ENCODE measurements around the gene MKI67. TPM values are rescaled to one million over a fixed set of nuclear protein-coding genes. Genes with fewer than 3 reads are reported as not detected.
"Not testable (repeated sequence)": the region's sequence is repeated elsewhere in the genome, so short reads cannot be mapped to it uniquely, and the experiment has no call there.

Gene MKI67
- total RNA-seq, 5 donors from 2014 or later (not counting 1 experiment from before 2014, with no cell fraction given): 0.70 to 8.6 (median 1.8) TPM

DNA sequence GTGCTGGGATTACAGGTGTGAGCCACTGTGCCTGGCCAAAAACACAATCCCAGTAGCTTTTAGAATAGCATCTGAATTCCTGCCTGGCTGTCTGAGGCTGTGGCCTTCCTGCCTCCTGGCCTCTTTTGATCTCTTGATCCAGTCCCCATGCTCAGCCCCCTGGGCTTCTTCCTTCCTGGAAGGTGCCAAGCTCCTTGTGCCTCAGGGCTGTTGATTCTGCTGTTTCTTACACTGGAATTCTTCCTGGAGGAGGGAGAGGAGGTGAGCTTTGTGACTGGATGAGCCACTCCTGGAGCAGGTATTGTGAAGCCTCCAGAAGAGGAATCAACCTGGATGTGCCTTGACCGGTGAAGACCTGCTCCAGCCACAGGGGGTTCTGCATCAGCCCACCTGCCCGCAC lies 17.3 kb upstream of the MKI67 start:
- Histone ChIP-seq H3K27ac (ENCODE audit: low read length) (no peak overlapping the region), H3K4me1 (ENCODE audit: control insufficient read depth in 1 of 2, extremely low read depth in 1 of 2, insufficient read depth in 2 of 2, low read length in 2 of 2) (peaks cover 0 to 2% of the 10 kb centered on the region in 2 experiments), H3K9me3 (no peaks in the 10 kb centered on the region), H3K27me3 (replicated peaks in 1 of 2; ENCODE audit: control insufficient read depth in 2 of 2, extremely low read depth in 1 of 2, insufficient read depth in 2 of 2, low read length in 1 of 2) (peaks cover 0 to 3% of the 10 kb centered on the region in 2 experiments), H3K36me3 (ENCODE audit: control insufficient read depth in 2 of 2, extremely low read depth in 1 of 2, insufficient read depth in 1 of 2, low read length in 1 of 2) (no peaks in the 10 kb centered on the region), H3K4me3 (ENCODE audit: control insufficient read depth in 1 of 2, extremely low read depth in 1 of 2, low read length in 1 of 2) (no peak overlapping the region)
- H3K4me1 Mint-ChIP-seq: peaks cover 0 to 8% (median 3%) of the 10 kb centered on the region in 3 donors
- no CpG with 5 or more reads among the region's 2 CpGs for WGBS (ENCODE audit: insufficient coverage)
- DNase-seq (no peak), ATAC-seq (replicated peaks in 1 of 4) (no peak)
- POLR2A ChIA-PET: no interaction called here
- no peaks in the 10 kb centered on the region for H3K36me3 Mint-ChIP-seq
- H3K27me3 Mint-ChIP-seq: no peaks in the 10 kb centered on the region
- no peak overlapping the region for H3K4me3 Mint-ChIP-seq
- peaks cover 0 to 6% (median 4%) of the 10 kb centered on the region in 3 donors for H3K9me3 Mint-ChIP-seq
- H3K27ac Mint-ChIP-seq: no peak overlapping the region
- CTCF ChIA-PET: interaction anchor here in 1 of 2 donors (1.2 kb wide), 1 partner anchor 74 kb away, joined by 3 read pairs; no protein-coding TSS in a partner anchor

DNA sequence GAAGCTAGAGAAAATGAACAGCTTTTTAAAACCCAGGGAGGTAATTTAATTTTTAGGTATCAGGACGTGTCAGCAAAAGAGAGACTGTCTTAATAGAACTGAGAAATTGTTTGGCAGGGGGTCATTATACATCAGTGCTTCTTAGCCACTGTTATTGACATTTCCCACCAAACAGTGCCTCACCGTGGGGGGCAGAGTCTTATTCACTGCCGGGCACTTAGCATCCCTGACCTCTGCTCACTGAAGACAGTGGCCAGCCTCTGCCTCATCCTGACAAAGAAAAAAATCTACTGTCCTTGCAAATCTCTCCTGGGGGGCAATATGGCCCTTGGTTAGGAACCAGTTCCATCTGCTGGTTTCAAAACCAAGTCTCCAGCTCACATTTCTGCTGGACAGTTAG lies 14.2 kb upstream of the MKI67 start:
- POLR2A ChIA-PET: interaction anchor here in 1 of 2 donors (0.7 kb wide), 1 partner anchor 113 kb away, joined by 3 read pairs; no protein-coding TSS in a partner anchor
- peaks cover 0 to 3% of the 10 kb centered on the region in 2 experiments for H3K27me3 ChIP-seq (replicated peaks in 1 of 2; ENCODE audit: control insufficient read depth in 2 of 2, extremely low read depth in 1 of 2, insufficient read depth in 2 of 2, low read length in 1 of 2)
- no peak overlapping the region for H3K4me3 Mint-ChIP-seq
- H3K9me3 ChIP-seq: no peaks in the 10 kb centered on the region
- H3K4me3 ChIP-seq (ENCODE audit: control insufficient read depth in 1 of 2, extremely low read depth in 1 of 2, low read length in 1 of 2): no peak overlapping the region
- H3K27me3 Mint-ChIP-seq: no peaks in the 10 kb centered on the region
- H3K4me1 Mint-ChIP-seq: peaks cover 0 to 6% (median 3%) of the 10 kb centered on the region in 3 donors
- no peak for DNase-seq
- H3K27ac ChIP-seq (ENCODE audit: low read length): no peak overlapping the region
- H3K27ac Mint-ChIP-seq: no peak overlapping the region
- H3K36me3 Mint-ChIP-seq: no peaks in the 10 kb centered on the region
- no peak for ATAC-seq (replicated peaks in 1 of 4)
- H3K36me3 ChIP-seq (ENCODE audit: control insufficient read depth in 2 of 2, extremely low read depth in 1 of 2, insufficient read depth in 1 of 2, low read length in 1 of 2): no peaks in the 10 kb centered on the region
- no peaks in the 10 kb centered on the region for H3K4me1 ChIP-seq (ENCODE audit: control insufficient read depth in 1 of 2, extremely low read depth in 1 of 2, insufficient read depth in 2 of 2, low read length in 2 of 2)
- H3K9me3 Mint-ChIP-seq: peaks cover 0 to 5% (median 4%) of the 10 kb centered on the region in 3 donors
- 82% methylated on average over 2 of the region's 3 CpGs for WGBS (ENCODE audit: insufficient coverage)
- CTCF ChIA-PET: interaction anchor here in 1 of 2 donors (0.9 kb wide), 1 partner anchor 594 kb away, joined by 6 read pairs; no protein-coding TSS in a partner anchor

DNA sequence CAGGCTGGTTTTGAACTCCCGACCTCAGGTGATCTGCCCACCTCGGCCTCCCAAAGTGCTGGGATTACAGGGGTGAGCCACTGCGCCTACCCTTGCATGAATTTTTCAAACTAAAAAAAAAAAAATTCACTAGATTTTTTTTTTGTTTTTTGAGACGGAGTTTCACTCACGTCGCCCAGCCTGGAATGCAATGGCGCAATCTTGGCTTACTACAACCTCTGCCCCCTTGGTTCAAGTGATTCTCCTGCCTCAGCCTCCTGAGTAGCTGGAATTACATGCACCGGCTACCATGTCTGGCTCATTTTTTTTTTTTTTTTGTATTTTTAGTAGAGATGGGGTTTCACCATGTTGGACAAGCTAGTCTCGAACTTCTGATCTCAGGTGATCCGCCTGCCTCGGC lies 12.2 kb upstream of the MKI67 start:
- H3K9me3 Mint-ChIP-seq; H3K9me3 ChIP-seq; CTCF ChIA-PET; H3K4me1 Mint-ChIP-seq; H3K36me3 Mint-ChIP-seq; H3K27me3 ChIP-seq (replicated peaks in 1 of 2; ENCODE audit: control insufficient read depth in 2 of 2, extremely low read depth in 1 of 2, insufficient read depth in 2 of 2, low read length in 1 of 2); H3K36me3 ChIP-seq (ENCODE audit: control insufficient read depth in 2 of 2, extremely low read depth in 1 of 2, insufficient read depth in 1 of 2, low read length in 1 of 2); ATAC-seq (replicated peaks in 1 of 4); H3K27ac ChIP-seq (ENCODE audit: low read length); H3K27me3 Mint-ChIP-seq; H3K27ac Mint-ChIP-seq; H3K4me1 ChIP-seq (ENCODE audit: control insufficient read depth in 1 of 2, extremely low read depth in 1 of 2, insufficient read depth in 2 of 2, low read length in 2 of 2); DNase-seq; H3K4me3 Mint-ChIP-seq; H3K4me3 ChIP-seq (ENCODE audit: control insufficient read depth in 1 of 2, extremely low read depth in 1 of 2, low read length in 1 of 2): not testable (repeated sequence)
- 85% methylated on average over 6 of the region's 11 CpGs for WGBS (ENCODE audit: insufficient coverage)
- POLR2A ChIA-PET: interaction anchor here in 1 of 2 donors (0.6 to 0.7 kb wide), 2 partner anchors 14 to 320 kb away, joined by 3 to 6 read pairs; no protein-coding TSS in a partner anchor

DNA sequence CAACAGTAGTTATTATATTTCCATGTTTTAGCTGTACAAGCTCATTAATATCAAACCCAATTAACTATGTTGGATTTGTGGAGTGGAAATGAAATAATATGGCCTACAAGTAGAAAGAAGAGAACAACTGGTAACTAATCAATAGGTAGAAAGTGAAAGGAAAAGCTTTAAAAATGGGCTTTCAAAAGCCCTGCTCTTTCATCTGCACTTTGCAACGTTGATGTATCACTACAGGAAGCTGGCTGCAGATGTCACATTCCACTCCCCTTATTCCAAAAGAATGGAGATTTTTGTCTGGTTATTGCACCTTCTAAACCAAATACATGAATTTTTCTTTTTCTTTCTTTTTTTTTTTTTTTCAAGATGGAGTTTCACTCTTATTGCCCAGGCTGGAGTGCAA lies 11.7 kb upstream of the MKI67 start:
- Histone ChIP-seq H3K9me3 (no peaks in the 10 kb centered on the region), H3K27me3 (replicated peaks in 1 of 2; ENCODE audit: control insufficient read depth in 2 of 2, extremely low read depth in 1 of 2, insufficient read depth in 2 of 2, low read length in 1 of 2) (peaks cover 0 to 3% of the 10 kb centered on the region in 2 experiments), H3K4me1 (ENCODE audit: control insufficient read depth in 1 of 2, extremely low read depth in 1 of 2, insufficient read depth in 2 of 2, low read length in 2 of 2) (no peaks in the 10 kb centered on the region), H3K36me3 (ENCODE audit: control insufficient read depth in 2 of 2, extremely low read depth in 1 of 2, insufficient read depth in 1 of 2, low read length in 1 of 2) (no peaks in the 10 kb centered on the region), H3K27ac (ENCODE audit: low read length) (no peak overlapping the region), H3K4me3 (ENCODE audit: control insufficient read depth in 1 of 2, extremely low read depth in 1 of 2, low read length in 1 of 2) (no peak overlapping the region)
- Mint-ChIP-seq H3K4me1 (peaks cover 0 to 6% (median 3%) of the 10 kb centered on the region in 3 donors), H3K36me3 (no peaks in the 10 kb centered on the region), H3K27me3 (peaks cover 0 to 1% of the 10 kb centered on the region in 2 donors), H3K27ac (no peak overlapping the region), H3K9me3 (no peaks in the 10 kb centered on the region), H3K4me3 (no peak overlapping the region)
- WGBS (ENCODE audit: insufficient coverage): no CpG with 5 or more reads among the region's 1 CpG
- no peak for DNase-seq
- ATAC-seq (replicated peaks in 1 of 4): no peak
- ChIA-PET POLR2A (interaction anchor here in 1 of 2 donors (0.6 kb wide), 1 partner anchor 91 kb away, joined by 3 read pairs; no protein-coding TSS in a partner anchor), CTCF (no interaction called here)

DNA sequence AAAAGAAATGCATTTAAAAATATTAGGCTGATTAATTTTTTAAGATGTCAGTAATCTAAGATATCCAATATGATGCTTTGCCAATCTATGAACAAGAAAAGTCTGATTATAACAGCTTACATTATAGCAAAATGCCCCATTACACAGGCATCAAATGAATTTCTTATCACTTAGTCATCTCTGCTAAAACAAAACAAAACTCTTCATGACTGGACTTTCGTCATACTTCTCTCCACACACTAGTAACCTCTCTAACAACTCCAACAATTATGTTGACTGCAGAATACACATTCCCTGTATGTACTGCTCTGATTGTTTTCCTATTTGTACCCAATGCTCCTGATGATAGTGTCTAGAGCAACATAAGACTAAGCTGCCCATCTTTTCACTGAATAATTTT lies 3.8 kb upstream of the MKI67 start:
- H3K4me3 ChIP-seq (ENCODE audit: control insufficient read depth in 1 of 2, extremely low read depth in 1 of 2, low read length in 1 of 2): no peak overlapping the region
- Mint-ChIP-seq H3K27me3 (peaks cover 0 to 6% of the 10 kb centered on the region in 2 donors), H3K36me3 (no peaks in the 10 kb centered on the region), H3K27ac (no peak overlapping the region), H3K4me3 (no peak overlapping the region), H3K9me3 (no peaks in the 10 kb centered on the region), H3K4me1 (peaks cover 11 to 18% (median 13%) of the 10 kb centered on the region in 3 donors)
- ChIA-PET POLR2A (interaction anchor here in 1 of 2 donors (0.7 to 0.9 kb wide), 2 partner anchors 10 to 15 kb away, joined by 3 read pairs; no protein-coding TSS in a partner anchor), CTCF (no interaction called here)
- H3K4me1 ChIP-seq (ENCODE audit: control insufficient read depth in 1 of 2, extremely low read depth in 1 of 2, insufficient read depth in 2 of 2, low read length in 2 of 2): peaks cover 2 to 17% of the 10 kb centered on the region in 2 experiments
- no peaks in the 10 kb centered on the region for H3K9me3 ChIP-seq
- DNase-seq (no peak), ATAC-seq (replicated peaks in 1 of 4) (no peak)
- no peak overlapping the region for H3K27ac ChIP-seq (ENCODE audit: low read length)
- whole genome bisulfite sequencing (ENCODE audit: insufficient coverage): 60% methylated on average over 1 of the region's 1 CpG
- H3K36me3 ChIP-seq (ENCODE audit: control insufficient read depth in 2 of 2, extremely low read depth in 1 of 2, insufficient read depth in 1 of 2, low read length in 1 of 2): no peaks in the 10 kb centered on the region
- H3K27me3 ChIP-seq (replicated peaks in 1 of 2; ENCODE audit: control insufficient read depth in 2 of 2, extremely low read depth in 1 of 2, insufficient read depth in 2 of 2, low read length in 1 of 2): peaks cover 0 to 7% of the 10 kb centered on the region in 2 experiments

DNA sequence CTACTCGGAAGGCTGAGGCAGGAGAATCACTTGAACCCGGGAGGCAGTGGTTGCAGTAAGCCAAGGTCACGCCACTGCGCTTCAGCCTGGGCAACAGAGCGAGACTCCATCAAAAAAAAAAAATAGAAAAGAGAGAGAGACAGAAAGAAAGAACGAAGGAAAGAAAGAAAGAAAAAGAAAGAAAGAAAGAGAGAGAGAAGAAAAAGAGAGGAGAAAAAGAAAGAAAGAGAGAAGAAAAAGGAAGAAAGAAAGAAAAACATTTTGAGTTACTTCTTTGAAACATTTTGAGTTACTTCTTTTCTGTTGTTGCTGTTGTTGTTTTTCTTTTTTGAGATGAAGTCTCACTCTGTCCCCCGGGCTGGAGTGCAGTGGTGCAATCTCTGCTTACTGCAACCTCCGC lies 2.4 kb upstream of the MKI67 start:
- peaks cover 2 to 27% of the 10 kb centered on the region in 2 experiments for H3K4me1 ChIP-seq (ENCODE audit: control insufficient read depth in 1 of 2, extremely low read depth in 1 of 2, insufficient read depth in 2 of 2, low read length in 2 of 2)
- DNase-seq (no peak), ATAC-seq (replicated peaks in 1 of 4) (no peak)
- H3K27ac ChIP-seq (ENCODE audit: low read length): no peak overlapping the region
- Mint-ChIP-seq H3K36me3 (no peaks in the 10 kb centered on the region), H3K27me3 (peaks cover 11 to 19% of the 10 kb centered on the region in 2 donors), H3K4me3 (no peak overlapping the region), H3K4me1 (peaks cover 19 to 26% (median 21%) of the 10 kb centered on the region in 3 donors), H3K9me3 (no peaks in the 10 kb centered on the region), H3K27ac (no peak overlapping the region)
- H3K36me3 ChIP-seq (ENCODE audit: control insufficient read depth in 2 of 2, extremely low read depth in 1 of 2, insufficient read depth in 1 of 2, low read length in 1 of 2): no peaks in the 10 kb centered on the region
- peaks cover 0 to 17% of the 10 kb centered on the region in 2 experiments for H3K27me3 ChIP-seq (replicated peaks in 1 of 2; ENCODE audit: control insufficient read depth in 2 of 2, extremely low read depth in 1 of 2, insufficient read depth in 2 of 2, low read length in 1 of 2)
- POLR2A ChIA-PET: interaction anchor here in 1 of 2 donors (0.6 kb wide), 1 partner anchor 67 kb away, joined by 3 read pairs; no protein-coding TSS in a partner anchor
- no peaks in the 10 kb centered on the region for H3K9me3 ChIP-seq
- CTCF ChIA-PET: interaction anchor here in 1 of 2 donors (0.6 to 1.3 kb wide), 3 partner anchors 21 to 212 kb away, joined by 3 read pairs; no protein-coding TSS in a partner anchor
- no CpG with 5 or more reads among the region's 8 CpGs for WGBS (ENCODE audit: insufficient coverage)
- H3K4me3 ChIP-seq (ENCODE audit: control insufficient read depth in 1 of 2, extremely low read depth in 1 of 2, low read length in 1 of 2): no peak overlapping the region

All from T-cell (primary cell).